SK-N-SH treated with all-trans-retinoic acid at 6 μM for 48 hours (cell line): ENCODE measurements around the gene ETF1.

Experiments used
- ARNTL ChIP-seq: fragments of 450-650 bp; formaldehyde crosslinking; IDR thresholded peaks from 2 replicates; pipeline ENCODE4 v1.5.0; 2020; ENCODE audit warnings: low read depth, mild to moderate bottlenecking, moderate library complexity, borderline replicate concordance
- BACH2 ChIP-seq: fragments of 250-450 bp; sonication (Bioruptor Pico); IDR thresholded peaks from 2 replicates; pipeline ENCODE4 v1.9.0; 2021; ENCODE audit warnings: mild to moderate bottlenecking, borderline replicate concordance
- ESRRG ChIP-seq: fragments of 250-450 bp; sonication (Bioruptor Pico); IDR thresholded peaks from 2 replicates; pipeline ENCODE4 v1.6.1; 2021; ENCODE audit warnings: mild to moderate bottlenecking
- GLIS3 ChIP-seq: fragments of 250-450 bp; sonication (Bioruptor Pico); IDR thresholded peaks from 2 replicates; pipeline ENCODE4 v1.5.0; 2020; ENCODE audit warnings: mild to moderate bottlenecking, moderate library complexity
- PPARA ChIP-seq: fragments of 250-450 bp; sonication (Bioruptor Pico); IDR thresholded peaks from 2 replicates; pipeline ENCODE4 v1.5.0; 2020; ENCODE audit warnings: mild to moderate bottlenecking, borderline replicate concordance
- RARB ChIP-seq: fragments of 250-450 bp; sonication (Bioruptor Pico); IDR thresholded peaks from 2 replicates; pipeline ENCODE4 v1.8.0; 2021; ENCODE audit warnings: mild to moderate bottlenecking, moderate library complexity
- SNAI2 ChIP-seq: fragments of 250-450 bp; sonication (Bioruptor Pico); IDR thresholded peaks from 2 replicates; pipeline ENCODE4 v1.5.0; 2020; ENCODE audit warnings: mild to moderate bottlenecking, moderate library complexity
- TCF4 ChIP-seq: fragments of 250-450 bp; sonication (Bioruptor Pico); IDR thresholded peaks from 2 replicates; pipeline ENCODE4 v1.8.0; 2021; ENCODE audit warnings: mild to moderate bottlenecking, moderate library complexity, borderline replicate concordance
- ZFP3 ChIP-seq: fragments of 250-450 bp; sonication (Bioruptor Pico); IDR thresholded peaks from 2 replicates; pipeline ENCODE4 v1.5.0; 2020; ENCODE audit warnings: mild to moderate bottlenecking, moderate library complexity
- ZNF565 ChIP-seq: fragments of 450-650 bp; formaldehyde crosslinking; conservative IDR thresholded peaks from 2 replicates; pipeline ENCODE4 v1.5.0; 2020; ENCODE audit warnings: low read depth, mild to moderate bottlenecking, moderate library complexity
- ZNF70 ChIP-seq: fragments of 450-650 bp; formaldehyde crosslinking; IDR thresholded peaks from 2 replicates; pipeline ENCODE4 v1.5.0; 2020; ENCODE audit warnings: mild to moderate bottlenecking, moderate library complexity
- ZNF8 ChIP-seq: fragments of 450-650 bp; formaldehyde crosslinking; IDR thresholded peaks from 2 replicates; pipeline ENCODE4 v1.5.0; 2020; ENCODE audit warnings: mild to moderate bottlenecking, moderate library complexity
- TF ChIP-seq, protein P1 (sequence below): fragments of 250-450 bp; sonication (Bioruptor Pico); IDR thresholded peaks from 2 replicates; pipeline ENCODE4 v1.8.0; 2020; ENCODE audit warnings: mild to moderate bottlenecking, moderate library complexity, borderline replicate concordance

DNA sequence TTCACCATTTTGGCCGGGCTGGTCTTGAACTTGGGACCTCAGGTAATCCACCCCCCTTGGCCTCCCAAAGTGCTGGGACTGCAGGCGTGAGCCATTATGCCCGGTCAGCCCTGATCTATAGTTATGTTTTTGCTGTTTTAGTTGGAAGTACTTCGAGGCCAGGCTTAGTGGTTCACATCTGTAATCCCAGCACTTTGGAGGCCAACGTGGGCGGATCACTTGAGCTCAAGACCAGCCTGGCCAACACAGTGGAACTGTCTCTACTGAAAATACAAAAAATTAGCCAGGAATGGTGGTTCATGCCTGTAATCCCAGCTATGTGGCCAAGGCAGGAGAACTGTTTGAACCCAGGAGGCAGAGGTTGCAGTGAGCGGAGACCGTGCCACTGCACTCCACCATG is 30.2 kb upstream of the ETF1 start:
- TF ChIP-seq GLIS3 (CRISPR knock-in tag) (no peak), ARNTL (no peak), TCF4 (CRISPR knock-in tag) (no peak), ESRRG (no peak), ZNF70 (no peak), ZNF8 (CRISPR knock-in tag) (no peak), SNAI2 (CRISPR knock-in tag) (no peak), PPARA (CRISPR knock-in tag) (no peak), BACH2 (CRISPR knock-in tag) (no peak), RARB (CRISPR knock-in tag) (no peak), ZNF565 (no peak), ZFP3 (CRISPR knock-in tag) (no peak)
- TF ChIP-seq, protein P1, sequence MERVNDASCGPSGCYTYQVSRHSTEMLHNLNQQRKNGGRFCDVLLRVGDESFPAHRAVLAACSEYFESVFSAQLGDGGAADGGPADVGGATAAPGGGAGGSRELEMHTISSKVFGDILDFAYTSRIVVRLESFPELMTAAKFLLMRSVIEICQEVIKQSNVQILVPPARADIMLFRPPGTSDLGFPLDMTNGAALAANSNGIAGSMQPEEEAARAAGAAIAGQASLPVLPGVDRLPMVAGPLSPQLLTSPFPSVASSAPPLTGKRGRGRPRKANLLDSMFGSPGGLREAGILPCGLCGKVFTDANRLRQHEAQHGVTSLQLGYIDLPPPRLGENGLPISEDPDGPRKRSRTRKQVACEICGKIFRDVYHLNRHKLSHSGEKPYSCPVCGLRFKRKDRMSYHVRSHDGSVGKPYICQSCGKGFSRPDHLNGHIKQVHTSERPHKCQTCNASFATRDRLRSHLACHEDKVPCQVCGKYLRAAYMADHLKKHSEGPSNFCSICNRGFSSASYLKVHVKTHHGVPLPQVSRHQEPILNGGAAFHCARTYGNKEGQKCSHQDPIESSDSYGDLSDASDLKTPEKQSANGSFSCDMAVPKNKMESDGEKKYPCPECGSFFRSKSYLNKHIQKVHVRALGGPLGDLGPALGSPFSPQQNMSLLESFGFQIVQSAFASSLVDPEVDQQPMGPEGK (CRISPR knock-in tag): no peak
